IPS-18c (cell line): Measurements from ENCODE around the gene NPSR1.
"Not testable (repeated sequence)": the region's sequence is repeated elsewhere in the genome, so short reads cannot be mapped to it uniquely, and the experiment has no call there.

Experiments
- H3K4me3 ChIP-seq: 2 replicates; pipeline ENCODE4 v1.7.0; 2013; ENCODE audit warnings: low read depth, mild to moderate bottlenecking, low read length, moderate library complexity; ENCODE audit not compliant: insufficient read depth
- H3K9me3 ChIP-seq: one replicate; pipeline ENCODE4 v1.6.1; 2013; ENCODE audit warnings: mild to moderate bottlenecking, low read length, moderate library complexity; ENCODE audit not compliant: control insufficient read depth, insufficient read depth

Gene NPSR1

DNA sequence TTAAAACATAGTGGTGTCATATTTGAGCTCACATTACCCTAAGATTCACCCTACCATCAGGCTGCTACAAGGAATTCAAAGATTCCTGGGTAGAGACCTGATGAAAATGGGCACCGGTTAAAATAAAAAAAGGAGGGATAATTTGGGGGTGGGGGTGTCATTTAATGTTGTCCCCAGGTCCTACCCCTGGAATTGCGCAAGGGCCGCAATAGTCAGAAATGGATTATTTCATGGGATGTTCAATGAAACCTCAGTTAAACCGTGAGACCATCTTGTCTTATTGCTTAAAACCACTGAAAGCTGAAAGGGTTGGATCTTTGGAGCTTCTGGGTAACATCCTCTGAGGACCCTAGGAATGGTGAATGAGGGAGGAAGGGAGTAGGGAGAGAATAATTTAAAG lies 216.3 kb downstream of the NPSR1 start:
- H3K9me3 ChIP-seq, H3K4me3 ChIP-seq: not testable (repeated sequence)

- Histone ChIP-seq H3K4me3 (no peak overlapping the region), H3K9me3 (no peaks in the 10 kb centered on the region)
Measured at GRCh38 chr7:34875481-34875880, 217.5 kb downstream of the NPSR1 start.

DNA sequence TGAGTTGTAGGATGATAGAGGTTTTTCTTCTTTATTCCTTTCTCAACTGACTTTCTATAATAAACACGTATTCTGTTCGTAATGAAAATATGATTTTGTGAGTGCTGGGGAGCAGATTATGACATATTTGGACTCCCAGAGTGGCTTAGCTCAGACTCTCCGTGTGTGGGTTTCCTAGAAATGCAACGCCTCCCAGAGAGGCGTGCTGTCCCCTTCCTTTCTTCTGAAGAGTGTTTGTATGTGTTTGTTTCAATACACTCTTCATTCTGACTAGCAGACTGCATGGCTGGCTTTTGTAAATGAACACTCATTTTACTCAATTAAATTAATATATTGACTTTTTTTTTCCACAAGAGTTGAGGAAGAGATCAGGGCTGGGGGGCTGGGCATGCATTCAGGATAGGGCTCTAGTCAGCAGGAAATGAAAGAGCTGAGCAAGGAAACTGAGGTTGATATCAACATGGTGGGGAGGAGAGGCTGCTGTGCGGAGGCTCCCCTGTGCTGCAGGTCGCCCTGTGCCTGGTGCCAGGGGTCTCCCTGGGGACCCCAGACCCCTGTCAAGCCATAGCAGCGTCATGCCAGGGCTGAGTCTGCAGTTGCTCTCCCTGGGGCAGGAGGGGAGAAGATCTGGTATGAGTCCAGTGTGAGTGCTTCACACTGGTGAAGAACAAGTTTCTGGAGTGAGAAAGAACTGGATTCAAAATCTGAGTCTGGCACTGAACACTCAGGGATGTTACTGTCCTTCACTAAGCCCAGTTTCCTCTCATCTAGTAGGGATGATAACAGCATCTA lies 221.1 kb downstream of the NPSR1 start:
- H3K9me3 ChIP-seq, H3K4me3 ChIP-seq: not testable (repeated sequence)

DNA sequence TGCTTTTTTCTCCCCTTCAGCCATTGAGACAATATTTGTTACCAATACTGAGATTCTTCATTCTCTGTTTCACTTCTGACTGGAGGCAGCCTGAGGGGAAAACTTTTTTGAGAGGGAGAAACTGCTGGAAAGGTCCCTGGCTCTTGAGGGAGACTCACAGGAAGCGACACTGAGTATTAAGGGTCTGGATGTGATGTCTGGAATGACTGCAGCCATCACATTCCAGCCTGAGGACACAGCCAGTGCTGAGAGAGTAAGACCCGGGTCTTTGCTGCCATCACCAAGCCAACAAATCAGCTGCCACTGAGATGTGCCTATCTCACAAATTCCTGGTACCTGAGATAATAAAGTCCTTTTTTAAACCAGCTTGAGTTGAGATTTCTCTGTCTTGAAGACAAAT lies 221.9 kb downstream of the NPSR1 start:
- Histone ChIP-seq H3K9me3 (peaks cover 8% of the 10 kb centered on the region), H3K4me3 (no peak overlapping the region)

DNA sequence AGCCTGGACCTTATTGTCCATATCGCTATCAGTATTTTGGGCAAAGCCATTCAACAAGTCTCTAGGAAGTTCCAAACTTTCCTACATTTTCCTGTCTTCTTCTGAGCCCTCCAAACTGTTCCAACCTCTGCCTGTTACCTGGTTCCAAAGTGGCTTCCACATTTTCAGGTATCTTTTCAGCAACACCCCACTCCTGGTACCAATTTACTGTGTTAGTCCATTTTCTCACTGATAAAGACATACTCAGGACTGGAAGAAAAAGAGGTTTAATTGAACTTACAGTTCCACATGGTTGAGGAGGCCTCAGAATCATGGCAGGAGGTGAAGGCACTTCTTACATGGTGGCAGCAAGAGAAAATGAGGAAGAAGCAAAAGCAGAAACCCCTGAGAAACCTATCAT lies 225.8 kb downstream of the NPSR1 start:
- not testable (repeated sequence) for H3K4me3 ChIP-seq, H3K9me3 ChIP-seq

DNA sequence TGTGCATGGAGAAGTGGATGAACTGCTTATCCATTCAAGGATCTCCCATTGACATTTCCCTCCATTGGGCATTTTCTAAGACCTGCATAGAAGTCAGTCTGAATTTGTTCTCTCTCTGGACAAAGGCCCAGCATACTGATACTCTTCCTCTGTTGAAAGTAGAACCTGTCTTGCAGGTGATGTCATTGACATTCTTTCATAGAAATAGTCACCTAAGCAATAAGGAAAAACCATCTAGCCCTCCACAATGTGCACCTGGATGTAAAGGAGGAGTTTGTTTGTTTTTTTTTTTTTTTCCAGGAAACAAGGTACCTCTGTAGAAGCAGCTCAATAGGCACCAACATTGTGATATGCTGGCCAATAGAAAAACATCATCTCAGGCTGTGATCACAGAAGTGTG lies 228.8 kb downstream of the NPSR1 start:
- no peak overlapping the region for H3K4me3 ChIP-seq
- H3K9me3 ChIP-seq, result peaks cover 8% of the 10 kb centered on the region

DNA sequence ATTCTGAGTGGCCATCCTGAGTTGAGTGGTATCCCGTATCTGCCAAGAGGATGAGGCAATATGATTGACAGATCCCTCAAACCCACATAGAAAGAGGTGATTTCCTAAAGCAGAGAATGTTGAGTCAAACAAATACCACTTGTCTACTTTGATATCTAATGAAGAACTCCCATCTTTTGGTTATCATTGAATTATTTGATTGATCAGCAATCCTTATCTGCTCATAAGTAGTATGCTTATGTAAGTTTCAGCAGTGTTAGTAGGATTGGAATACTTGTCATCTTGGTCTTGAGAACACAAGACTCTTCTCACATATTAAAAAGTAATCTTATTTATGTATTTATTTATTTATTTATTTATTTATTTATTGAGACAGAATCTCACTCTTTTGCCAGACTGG lies 231.9 kb downstream of the NPSR1 start:
- Histone ChIP-seq H3K9me3 (no peaks in the 10 kb centered on the region), H3K4me3 (no peak overlapping the region)

DNA sequence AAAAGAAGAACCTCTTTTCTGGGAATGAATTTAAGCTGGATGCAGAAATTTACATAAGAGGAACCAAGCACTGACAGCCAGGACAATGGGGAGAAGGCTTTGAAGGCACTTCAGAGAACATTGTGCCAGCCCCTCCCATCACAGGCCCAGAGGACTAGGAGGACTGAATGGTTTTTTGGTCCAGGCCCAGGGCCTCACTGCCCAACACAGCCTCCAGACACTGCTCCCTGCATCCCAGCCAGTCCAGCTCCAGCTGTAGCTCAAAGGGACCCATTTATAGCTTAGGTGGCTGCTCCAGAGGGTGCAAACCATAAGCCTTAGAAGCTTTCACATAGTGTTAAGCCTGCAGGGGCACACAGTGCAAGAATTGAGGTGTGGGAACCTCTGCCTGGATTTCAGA lies 237.2 kb downstream of the NPSR1 start:
- no peak overlapping the region; the same call in 1 of the 2 replicates for H3K4me3 ChIP-seq
- peaks cover 4% of the 10 kb centered on the region for H3K9me3 ChIP-seq
